H1 (cell line): ENCODE data around the gene SLC39A11. TPM values are rescaled to one million over a fixed set of nuclear protein-coding genes. Genes with fewer than 3 reads are reported as not detected.

Experiments used
- CTCF ChIA-PET: fragments of 300-600 bp; sonication (Branson Sonifier 250); formaldehyde crosslinking; loops from one replicate; lab custom pipeline; 2021; ENCODE audit not compliant: partially characterized antibody; lab: Charles Lee
- POLR2A ChIA-PET: fragments of 300-600 bp; sonication (Branson Sonifier 250); formaldehyde crosslinking; loops from one replicate; lab custom pipeline; 2021; ENCODE audit warnings: inconsistent platforms; ENCODE audit not compliant: partially characterized antibody; lab: Charles Lee
- DNase-seq, 2 experiments: peaks; one replicate each; pipeline versions ENCODE4 v3.0.0 to v3.0.0-alpha.2; 2010 to 2022; ENCODE audit warnings: low spot score in 2 of 2, low read depth in 1 of 2, mixed read lengths in 1 of 2
- FAIRE-seq: peaks from 2 replicates; lab custom pipeline; 2011; peaks lifted over from hg19 to GRCh38; lab: Jason Lieb, UNC
- H2AFZ ChIP-seq: 2 replicates; pipeline ENCODE4 v1.8.1; 2012; ENCODE audit warnings: low read length, inconsistent platforms
- H2AK5ac ChIP-seq: 2 replicates; pipeline ENCODE4 v1.6.1; 2013; ENCODE audit warnings: low read depth, low read length
- H2BK120ac ChIP-seq: replicated peaks from 2 replicates; pipeline ENCODE3; 2013; ENCODE audit warnings: low read depth, low read length, inconsistent platforms
- H2BK12ac ChIP-seq: 2 replicates; pipeline ENCODE4 v1.6.1; 2013; ENCODE audit warnings: low read depth, low read length
- H2BK15ac ChIP-seq: 2 replicates; pipeline ENCODE4 v1.6.1; 2013; ENCODE audit warnings: low read length
- H2BK20ac ChIP-seq: 2 replicates; pipeline ENCODE4 v1.6.1; 2013; ENCODE audit warnings: low read length
- H2BK5ac ChIP-seq: 2 replicates; pipeline ENCODE4 v1.6.1; 2013; ENCODE audit warnings: low read depth, low read length
- H3K14ac ChIP-seq: 2 replicates; pipeline ENCODE4 v1.6.1; 2013; ENCODE audit warnings: inconsistent platforms; ENCODE audit not compliant: insufficient read length
- H3K18ac ChIP-seq: 2 replicates; pipeline ENCODE4 v1.6.1; 2013; ENCODE audit warnings: low read length; ENCODE audit errors: extremely low read depth
- H3K23ac ChIP-seq: 2 replicates; pipeline ENCODE4 v1.6.1; 2013; ENCODE audit warnings: inconsistent platforms; ENCODE audit not compliant: insufficient read length
- H3K23me2 ChIP-seq: 2 replicates; pipeline ENCODE4 v1.6.1; 2013; ENCODE audit warnings: low read depth, low read length
- H3K27ac ChIP-seq: 2 replicates; pipeline ENCODE4 v1.6.1; 2011; ENCODE audit warnings: low read depth, low read length, inconsistent platforms
- H3K27me3 ChIP-seq, 4 experiments: replicated peaks in 1 of 4; 1 replicate in 1 of 4; 2 replicates in 3 of 4; pipeline versions ENCODE4 v1.6.1 to v1.8.1; 2011 to 2013; ENCODE audit warnings: low read length in 3 of 4, mild to moderate bottlenecking in 3 of 4, inconsistent platforms in 2 of 4, mixed read lengths in 2 of 4, moderate library complexity in 1 of 4; ENCODE audit not compliant: control insufficient read depth in 3 of 4, insufficient read depth in 3 of 4; ENCODE audit errors: extremely low read depth in 1 of 4
- H3K36me3 ChIP-seq, 4 experiments: 2 replicates each; pipeline versions ENCODE4 v1.6.1 to v1.8.1; 2011 to 2013; ENCODE audit warnings: mild to moderate bottlenecking in 4 of 4, low read length in 3 of 4, moderate library complexity in 2 of 4, control low read depth in 1 of 4, inconsistent platforms in 1 of 4; ENCODE audit not compliant: insufficient read depth in 4 of 4, control insufficient read depth in 2 of 4
- H3K4ac ChIP-seq: replicated peaks from 2 replicates; pipeline ENCODE3; 2013; ENCODE audit warnings: low read length, low read depth, mixed read lengths, inconsistent platforms; ENCODE audit not compliant: insufficient read length
- H3K4me1 ChIP-seq, 4 experiments: replicated peaks in 1 of 4; 1 replicate in 1 of 4; 2 replicates in 3 of 4; pipeline versions ENCODE4 v1.6.1 to v1.8.1; 2011 to 2013; ENCODE audit warnings: low read length in 3 of 4, inconsistent platforms in 2 of 4, mixed read lengths in 1 of 4; ENCODE audit not compliant: insufficient read depth in 4 of 4, control insufficient read depth in 3 of 4
- H3K4me2 ChIP-seq, 2 experiments: 2 replicates each; pipeline versions ENCODE4 v1.6.1 to v1.8.1; 2011 to 2013; ENCODE audit warnings: low read depth in 2 of 2, low read length in 2 of 2, control low read depth in 1 of 2, inconsistent platforms in 1 of 2, mild to moderate bottlenecking in 1 of 2; ENCODE audit not compliant: insufficient read depth in 1 of 2
- H3K4me3 ChIP-seq, 4 experiments: fragments of 200-600, 300-600 bp in 1 of 4; sonication (generic), shearing (Covaris generic), sonication (Bioruptor Twin) in 1 of 4; 2 replicates each; pipeline versions ENCODE4 v1.5.1 to v1.8.1; 2011 to 2016; ENCODE audit warnings: low read length in 4 of 4, low read depth in 3 of 4, control low read depth in 2 of 4, inconsistent platforms in 2 of 4, mild to moderate bottlenecking in 2 of 4, mixed read lengths in 1 of 4, moderate library complexity in 1 of 4; ENCODE audit not compliant: insufficient read depth in 2 of 4; ENCODE audit errors: extremely low read depth in 1 of 4
- H3K56ac ChIP-seq: replicated peaks from 2 replicates; pipeline ENCODE3; 2013; ENCODE audit warnings: low read depth, mild to moderate bottlenecking, mixed read lengths, low read length, inconsistent platforms; ENCODE audit not compliant: insufficient read length
- H3K79me1 ChIP-seq: 2 replicates; pipeline ENCODE4 v1.6.1; 2013; ENCODE audit warnings: low read depth, low read length, control low read depth
- H3K79me2 ChIP-seq, 2 experiments: 2 replicates each; pipeline versions ENCODE4 v1.6.1 to v1.8.1; 2012 to 2013; ENCODE audit warnings: low read length in 2 of 2, mild to moderate bottlenecking in 2 of 2, inconsistent platforms in 1 of 2; ENCODE audit not compliant: insufficient read depth in 2 of 2, control insufficient read depth in 1 of 2
- H3K9ac ChIP-seq, 4 experiments: replicated peaks in 1 of 4; 1 replicate in 1 of 4; 2 replicates in 3 of 4; pipeline versions ENCODE4 v1.6.1 to v1.8.1; 2011 to 2013; ENCODE audit warnings: low read depth in 3 of 4, low read length in 3 of 4, control low read depth in 2 of 4, mild to moderate bottlenecking in 2 of 4, moderate library complexity in 2 of 4, inconsistent platforms in 1 of 4; ENCODE audit errors: extremely low read depth in 1 of 4
- H3K9me3 ChIP-seq, 2 experiments: 2 replicates each; pipeline versions ENCODE4 v1.6.1 to v1.8.1; 2012 to 2013; ENCODE audit warnings: mild to moderate bottlenecking in 2 of 2, moderate library complexity in 2 of 2, control low read depth in 1 of 2, inconsistent platforms in 1 of 2, low read depth in 1 of 2, low read length in 1 of 2, mixed read lengths in 1 of 2; ENCODE audit not compliant: insufficient read depth in 2 of 2
- H4K20me1 ChIP-seq, 2 experiments: replicated peaks in 1 of 2; 2 replicates each; pipeline versions ENCODE3 to v1.8.1; 2011 to 2013; ENCODE audit warnings: inconsistent platforms in 2 of 2, low read length in 2 of 2, mild to moderate bottlenecking in 1 of 2; ENCODE audit not compliant: insufficient read depth in 2 of 2, control insufficient read depth in 1 of 2
- H4K5ac ChIP-seq: 2 replicates; pipeline ENCODE4 v1.6.1; 2013; ENCODE audit warnings: low read length, low read depth, mixed read lengths, inconsistent platforms; ENCODE audit not compliant: insufficient read length
- H4K8ac ChIP-seq: 2 replicates; pipeline ENCODE4 v1.8.0; 2013; ENCODE audit warnings: mild to moderate bottlenecking, moderate library complexity, low read length, inconsistent platforms; ENCODE audit not compliant: insufficient read depth; ENCODE audit errors: extremely low read depth
- H4K91ac ChIP-seq: replicated peaks from 2 replicates; pipeline ENCODE3; 2013; ENCODE audit warnings: low read length, mixed read lengths, inconsistent platforms; ENCODE audit not compliant: insufficient read length
- BCL11A ChIP-seq, 2 experiments: IDR thresholded peaks; one replicate each; pipeline ENCODE4 v1.6.1; 2011; ENCODE audit warnings: low read depth in 2 of 2, low read length in 2 of 2, mild to moderate bottlenecking in 2 of 2
- CEBPB ChIP-seq: IDR thresholded peaks from 2 replicates; pipeline ENCODE4 v1.6.1; 2012; ENCODE audit warnings: low read depth, low read length
- E2F6 ChIP-seq: IDR thresholded peaks from 2 replicates; pipeline ENCODE4 v1.6.1; 2012; ENCODE audit warnings: inconsistent platforms
- SAP30 ChIP-seq: fragments of 300-600 bp; sonication (generic); IDR thresholded peaks from 2 replicates; pipeline ENCODE4 v1.7.1; 2012; ENCODE audit warnings: low read length, moderate library complexity, mild to moderate bottlenecking, inconsistent platforms; ENCODE audit not compliant: insufficient read depth, insufficient replicate concordance
- SIX5 ChIP-seq: IDR thresholded peaks from 2 replicates; pipeline ENCODE4 v1.6.1; 2011; ENCODE audit warnings: mild to moderate bottlenecking, low read depth, low read length
- WGBS, 2 experiments: shearing (Covaris generic) in 1 of 2; methylation state at CpG; one replicate each; pipeline versions ENCODE4 v1.1.6 to v1.1.7; 2013 to 2015; ENCODE audit warnings: low lambda C conversion rate in 2 of 2, mixed read lengths in 2 of 2, inconsistent platforms in 1 of 2, low coverage in 1 of 2, missing lambda C conversion rate in 1 of 2; ENCODE audit not compliant: insufficient replicate concordance in 2 of 2, insufficient coverage in 1 of 2, insufficient read length in 1 of 2; ENCODE audit errors: extremely low coverage in 1 of 2, missing lambda C conversion rate in 1 of 2; 5-methylcytosine and 5-hydroxymethylcytosine counted together
- polyA plus RNA-seq, 7 experiments: library from polyadenylated mRNA; depleted of rRNA in 3 of 7; stranded (reverse) in 5 of 7; unstranded in 2 of 7; fragments of >200 nt in 5 of 7; fragments of 200-250 nt in 2 of 7; gene quantifications; 1 replicate in 5 of 7; 2 replicates in 1 of 7; 4 replicates in 1 of 7; pipeline versions ENCODE4 v1.2.1 to v1.2.3, GENCODE V29; 2011 to 2013; ENCODE audit warnings: missing spikeins in 2 of 7, mixed read lengths in 2 of 7
- total RNA-seq: library from RNA; stranded (reverse); fragmentation: NEBNext Ultra II Directional; extraction: Animal tissue kit (Norgen Biotek cat#: 25700); gene quantifications from 2 replicates; pipeline ENCODE4 v1.2.1, GENCODE V29; 2021

Gene SLC39A11
- total and polyA plus RNA-seq, 2 of the 8 experiments (the other 6 are each of a cell fraction or from before 2014, with no cell fraction given) = 12.2 to 19.6 TPM

DNA sequence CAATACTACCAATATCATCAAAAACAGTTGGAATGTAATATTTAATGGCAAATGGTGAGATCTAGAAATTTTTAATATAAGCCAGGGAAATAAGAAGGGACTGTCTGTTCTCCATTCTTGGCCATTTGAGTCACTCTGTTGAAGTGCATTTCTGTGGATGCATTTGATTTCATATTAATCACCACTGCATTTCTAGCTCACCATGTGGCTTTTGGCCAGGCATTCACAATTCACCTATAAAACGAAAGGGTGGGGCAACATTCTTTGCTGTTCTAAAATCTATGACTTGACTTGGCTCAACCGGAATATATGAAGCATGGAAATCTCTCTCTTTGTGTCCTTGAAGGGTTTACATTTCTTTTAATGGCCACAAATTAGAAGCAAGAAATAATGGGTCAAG, 483.0 kb downstream of the SLC39A11 start:
- Histone ChIP-seq H4K8ac (no peak overlapping the region), H2BK20ac (no peak overlapping the region), H3K79me1 (no peaks in the 10 kb centered on the region), H3K79me2 (no peaks in the 10 kb centered on the region), H3K27me3 (no peaks in the 10 kb centered on the region), H3K36me3 (no peaks in the 10 kb centered on the region), H4K91ac (no peak overlapping the region), H3K4ac (no peak overlapping the region), H4K5ac (no peak overlapping the region), H3K9ac (no peak overlapping the region), H3K18ac (no peak overlapping the region), H2BK5ac (no peak overlapping the region), H3K23me2 (no peaks in the 10 kb centered on the region), H2BK12ac (no peak overlapping the region), H2BK15ac (no peak overlapping the region), H3K23ac (no peak overlapping the region), H3K9me3 (no peaks in the 10 kb centered on the region), H3K4me3 (no peak overlapping the region)
- FAIRE-seq (no peak), DNase-seq (no peak)
- TF ChIP-seq CEBPB (no peak), BCL11A (IDR thresholded peaks at IDR 0.05; ENCODE audit: low read depth in 2 of 2, low read length in 2 of 2) (no peak), SAP30 (no peak), E2F6 (no peak), SIX5 (no peak)
- TF ChIP-seq, all 59 proteins: peak for 0
- Histone ChIP-seq H2BK120ac (no peak overlapping the region), H3K4me1 (no peaks in the 10 kb centered on the region; a peak in 1 of 7 replicates), H2AFZ (no peak overlapping the region), H4K20me1 (no peaks in the 10 kb centered on the region), H3K56ac (no peak overlapping the region), H3K4me2 (no peak overlapping the region), H3K27ac (no peak overlapping the region), H3K14ac (no peak overlapping the region), H2AK5ac (no peak overlapping the region)
- WGBS, 2 experiments = 93% methylated on average over 2 of the region's 2 CpGs; no CpG with 5 or more reads in 1 of the 2 experiments
- ChIA-PET CTCF (no interaction called here), POLR2A (no interaction called here)
